HG03457 (cell line): ENCODE results near the gene RASGEF1C.
"Not testable (repeated sequence)": the region's sequence is repeated elsewhere in the genome, so short reads cannot be mapped to it uniquely, and the experiment has no call there.

Experiments
- ATAC-seq: cut with Tn5 transposase; IDR thresholded peaks from one replicate; pipeline ENCODE4 v1.9.1; 2021; ENCODE audit warnings: moderate number of reproducible peaks; ENCODE audit not compliant: unreplicated experiment

The RASGEF1C gene

DNA sequence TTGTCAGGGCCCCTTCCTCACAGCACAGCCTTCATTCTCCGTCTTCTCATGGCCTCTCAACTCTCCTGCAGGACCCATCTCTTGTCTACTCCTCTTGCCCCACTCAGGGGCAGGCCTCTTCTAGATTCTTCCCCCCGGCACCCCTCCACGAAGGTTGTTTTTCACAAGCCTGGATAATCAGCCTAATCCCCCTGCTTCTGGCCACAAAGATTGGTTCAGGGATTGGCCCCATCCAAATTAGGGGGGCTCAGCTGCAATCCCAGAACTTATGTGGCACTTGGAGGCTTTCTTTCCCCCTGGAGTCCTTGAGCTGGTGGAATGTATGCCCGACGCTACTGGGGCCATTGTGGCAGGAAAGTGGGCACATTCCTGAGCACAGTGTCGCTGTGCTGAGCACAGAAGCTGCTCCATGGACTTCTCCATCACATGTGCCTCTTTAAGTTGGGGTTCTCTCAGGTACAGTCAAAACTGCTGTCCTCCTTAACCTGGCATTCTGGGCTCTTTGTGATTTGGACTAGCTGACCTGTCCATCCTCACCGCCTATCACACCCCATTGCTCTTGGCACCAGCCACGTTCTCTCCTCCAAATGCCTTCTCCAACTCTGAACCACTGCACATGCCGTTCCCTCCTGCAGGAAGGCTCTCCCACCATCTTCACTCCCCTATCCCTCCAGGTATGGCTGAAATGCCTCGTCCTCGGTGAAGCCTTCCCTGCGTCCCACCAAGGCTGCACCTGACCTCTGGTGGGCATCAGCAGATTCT, 70.6 kb downstream of the RASGEF1C start:
- ATAC-seq: no peak

DNA sequence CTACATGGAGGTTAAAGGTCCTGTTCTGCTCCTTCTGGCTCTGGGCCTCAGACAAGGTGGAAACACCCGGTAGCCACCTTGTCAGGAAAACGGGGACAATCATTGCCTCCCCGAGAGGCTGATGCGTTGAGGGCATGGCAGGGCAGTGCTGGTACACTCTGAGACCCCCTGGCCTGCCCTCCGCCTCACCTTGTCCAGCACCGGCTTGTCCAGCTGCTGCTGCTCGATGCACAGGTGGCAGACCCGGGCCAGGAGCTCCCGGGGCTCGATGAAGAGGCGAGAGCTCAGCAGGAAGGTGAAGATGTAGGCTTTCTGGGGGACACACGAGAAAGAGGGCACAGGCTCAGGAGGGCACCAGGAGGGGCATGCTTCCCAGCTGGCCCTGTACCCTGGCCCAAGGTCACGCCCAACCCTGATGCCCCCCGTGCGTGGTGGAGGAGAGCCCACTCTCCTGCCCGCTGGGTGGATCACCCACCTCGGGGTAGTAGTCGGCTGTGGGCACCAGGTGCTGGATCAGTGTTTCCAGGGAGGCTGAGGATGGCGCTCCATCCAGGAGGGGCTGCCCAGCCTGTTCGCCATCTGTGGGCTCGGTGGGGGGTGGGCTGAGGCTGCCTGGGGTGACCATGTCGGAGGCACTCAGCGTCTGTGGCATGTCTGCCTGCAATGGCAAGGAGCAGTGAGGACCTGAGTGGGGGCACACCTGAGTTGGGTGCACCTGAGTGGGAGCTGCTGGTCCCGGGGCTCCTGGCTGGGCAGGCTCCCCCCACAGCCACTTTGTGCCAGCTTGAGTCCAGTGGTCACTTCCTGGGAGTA, 71.4 kb downstream of the RASGEF1C start:
- ATAC-seq: no peak

DNA sequence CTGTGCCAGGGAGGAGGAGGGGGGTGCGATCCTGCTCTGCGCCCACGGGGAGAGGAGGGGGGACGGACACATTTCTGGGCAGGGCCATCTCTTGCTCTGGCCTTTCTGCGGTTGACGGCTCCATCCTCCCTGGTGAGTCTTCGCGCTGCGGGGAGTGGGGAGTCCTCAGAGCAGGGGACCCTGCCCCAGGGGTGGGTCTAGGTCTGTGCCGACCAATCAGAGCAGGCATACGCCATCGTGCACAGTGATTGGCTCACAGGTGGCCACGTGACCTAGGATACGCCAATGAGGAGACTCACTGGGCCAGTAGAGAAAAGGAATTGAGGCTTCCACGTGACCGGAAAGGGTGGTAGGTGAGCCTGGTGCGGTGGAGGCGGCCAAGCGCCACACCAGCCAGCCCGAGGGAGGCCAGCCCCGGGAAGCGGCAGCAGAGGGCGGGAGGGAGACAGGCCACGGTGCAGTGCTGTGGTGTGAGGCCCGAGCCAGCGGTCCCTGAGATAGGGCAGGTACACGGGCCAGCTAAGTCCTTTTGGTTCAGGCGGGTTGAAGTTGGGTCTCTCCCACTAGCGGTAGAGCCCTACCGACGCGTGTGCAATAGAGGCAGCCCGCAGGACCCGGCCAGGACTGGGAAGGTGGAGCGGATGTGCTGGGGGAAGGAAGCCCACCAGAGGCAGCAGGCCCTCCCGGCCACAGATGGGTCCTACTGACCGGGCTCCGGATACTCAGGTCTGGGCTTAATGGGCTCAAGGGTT, 72.2 kb downstream of the RASGEF1C start:
- no peak for ATAC-seq

DNA sequence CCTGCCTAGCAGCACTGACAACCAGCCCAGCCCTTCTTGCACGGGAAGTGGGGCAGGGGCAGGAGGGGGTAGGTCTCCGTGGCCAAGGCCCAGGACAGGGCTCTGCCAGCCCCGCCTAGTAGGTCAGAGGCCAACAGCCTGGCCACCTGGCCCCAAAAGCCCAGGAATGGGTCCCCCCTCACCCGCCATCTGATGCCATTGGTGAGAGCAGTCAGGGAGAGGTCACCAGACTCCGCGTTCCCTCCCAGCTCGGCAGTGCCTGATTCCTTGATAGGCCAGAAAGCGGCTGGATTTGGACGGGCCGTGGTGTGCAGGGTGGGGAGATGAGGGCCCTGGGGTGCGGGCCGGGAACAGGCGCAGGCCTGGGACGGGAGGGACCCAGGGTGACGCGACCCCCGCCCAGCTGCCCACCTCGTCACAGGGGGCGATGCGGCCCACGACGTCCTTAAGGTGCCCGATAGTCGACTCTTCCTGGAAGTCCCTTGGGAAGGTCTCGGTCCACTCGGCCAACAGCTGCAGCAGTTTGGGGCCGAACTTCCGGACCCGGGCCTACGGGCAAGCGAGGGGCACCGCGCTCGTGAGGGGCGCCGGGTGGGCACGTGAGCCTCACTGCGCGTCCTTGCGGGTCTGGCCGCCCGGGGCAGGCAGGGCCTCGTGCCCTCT, 72.9 kb downstream of the RASGEF1C start:
- no peak for ATAC-seq

DNA sequence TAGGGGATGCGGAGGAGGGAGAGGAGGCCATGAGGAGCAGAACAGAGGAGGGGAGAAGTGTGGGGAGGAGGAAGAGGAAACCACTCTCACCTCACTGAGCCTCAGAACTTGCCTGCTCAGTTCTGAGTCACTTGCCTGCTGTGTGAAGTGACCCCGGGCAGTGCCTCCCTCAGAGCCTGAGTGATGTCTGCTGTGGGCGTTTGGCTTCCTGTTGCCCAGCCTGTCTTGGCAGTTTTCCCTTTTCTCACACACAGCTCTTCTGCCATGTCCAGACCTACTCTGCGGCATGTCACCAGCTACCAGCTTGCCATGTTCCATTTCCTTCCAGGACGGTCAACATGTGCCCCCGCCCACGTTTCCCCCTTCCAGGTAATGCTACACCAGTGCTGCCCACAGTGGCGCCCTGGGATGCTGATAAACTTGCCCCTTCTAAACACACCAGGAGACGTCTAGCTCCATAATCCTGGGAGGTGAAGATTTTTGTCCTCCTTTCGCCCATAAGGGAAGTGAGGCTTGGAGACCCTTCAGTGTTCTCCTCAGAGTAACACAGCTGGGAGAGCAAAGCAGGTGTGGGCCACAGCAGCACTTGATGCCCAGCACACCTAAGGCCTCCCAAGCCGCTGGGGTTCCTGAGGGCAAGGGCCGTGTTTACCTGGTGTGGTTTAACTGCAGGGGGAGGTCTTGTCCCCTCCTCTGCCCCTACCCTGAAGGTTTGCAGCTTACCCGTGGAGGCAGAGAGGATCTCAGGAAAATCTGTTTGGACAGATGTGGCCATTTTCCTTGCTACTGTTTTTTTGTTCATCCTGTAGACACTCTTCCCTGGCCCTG, 73.7 kb downstream of the RASGEF1C start:
- ATAC-seq: no peak

DNA sequence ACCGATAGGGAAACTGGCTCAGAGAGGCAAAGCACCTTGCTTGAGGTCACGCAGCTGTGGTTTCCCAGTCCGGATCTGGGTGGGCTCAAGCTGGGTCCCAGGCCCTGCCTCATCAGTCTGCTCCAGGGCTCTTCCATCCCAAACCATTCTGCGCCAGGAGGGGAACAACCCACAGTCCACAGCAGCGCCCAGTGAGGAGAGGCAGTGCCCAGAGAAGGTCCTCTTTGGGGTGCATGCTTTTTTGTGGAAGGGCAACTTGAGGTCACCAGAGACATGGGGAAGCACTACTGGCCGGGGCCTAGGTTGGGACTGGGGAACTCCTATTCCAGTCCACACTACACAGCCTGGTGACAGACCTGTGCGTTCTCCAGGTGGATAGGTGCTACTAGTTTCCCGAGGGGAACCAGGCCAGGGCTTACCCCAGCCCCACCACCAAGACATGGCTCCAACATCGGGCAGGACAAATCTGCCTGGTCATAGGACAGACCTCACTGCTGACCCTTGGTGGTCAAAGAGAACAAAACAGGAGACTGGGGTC, 75.0 kb downstream of the RASGEF1C start:
- no peak for ATAC-seq

DNA sequence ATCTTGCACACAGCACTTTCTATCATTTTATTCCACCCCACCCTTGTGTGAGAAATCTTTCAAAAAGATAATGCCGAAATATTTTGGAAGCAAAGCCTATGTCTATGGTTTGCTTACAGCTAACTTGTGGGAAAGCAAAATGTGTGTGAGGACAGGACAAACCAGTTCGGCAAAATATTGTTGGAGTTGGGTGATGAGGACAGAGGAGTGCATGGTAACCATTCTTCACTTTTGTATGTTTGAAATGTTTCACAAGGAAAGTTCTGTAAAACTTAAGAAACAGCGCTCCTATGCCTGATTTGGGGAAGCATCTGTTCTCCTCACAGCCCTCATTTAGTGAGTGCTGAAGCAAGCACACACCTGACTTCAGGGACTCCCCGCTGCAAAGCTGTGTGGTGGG, 75.5 kb downstream of the RASGEF1C start:
- ATAC-seq: no peak

DNA sequence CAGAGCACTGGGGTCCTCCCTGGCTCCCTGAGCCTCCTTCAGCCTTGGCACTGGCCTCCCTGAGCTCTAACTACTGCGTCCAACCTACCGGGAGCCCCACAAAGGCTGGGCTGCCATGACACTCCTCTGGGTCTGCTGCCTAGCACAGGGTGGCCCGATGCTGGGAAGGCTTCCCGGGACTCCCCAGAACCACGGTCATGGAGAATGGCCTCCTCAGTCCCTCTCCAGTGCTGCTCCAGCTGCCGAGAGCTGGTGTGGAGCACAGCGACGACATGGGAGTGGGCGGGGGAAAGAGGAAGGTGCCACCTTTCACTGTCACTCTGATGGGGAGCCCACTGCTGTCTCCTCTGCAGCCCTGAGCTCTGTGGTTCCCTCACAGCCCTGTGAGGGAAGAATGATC, 76.0 kb downstream of the RASGEF1C start:
- ATAC-seq: no peak

DNA sequence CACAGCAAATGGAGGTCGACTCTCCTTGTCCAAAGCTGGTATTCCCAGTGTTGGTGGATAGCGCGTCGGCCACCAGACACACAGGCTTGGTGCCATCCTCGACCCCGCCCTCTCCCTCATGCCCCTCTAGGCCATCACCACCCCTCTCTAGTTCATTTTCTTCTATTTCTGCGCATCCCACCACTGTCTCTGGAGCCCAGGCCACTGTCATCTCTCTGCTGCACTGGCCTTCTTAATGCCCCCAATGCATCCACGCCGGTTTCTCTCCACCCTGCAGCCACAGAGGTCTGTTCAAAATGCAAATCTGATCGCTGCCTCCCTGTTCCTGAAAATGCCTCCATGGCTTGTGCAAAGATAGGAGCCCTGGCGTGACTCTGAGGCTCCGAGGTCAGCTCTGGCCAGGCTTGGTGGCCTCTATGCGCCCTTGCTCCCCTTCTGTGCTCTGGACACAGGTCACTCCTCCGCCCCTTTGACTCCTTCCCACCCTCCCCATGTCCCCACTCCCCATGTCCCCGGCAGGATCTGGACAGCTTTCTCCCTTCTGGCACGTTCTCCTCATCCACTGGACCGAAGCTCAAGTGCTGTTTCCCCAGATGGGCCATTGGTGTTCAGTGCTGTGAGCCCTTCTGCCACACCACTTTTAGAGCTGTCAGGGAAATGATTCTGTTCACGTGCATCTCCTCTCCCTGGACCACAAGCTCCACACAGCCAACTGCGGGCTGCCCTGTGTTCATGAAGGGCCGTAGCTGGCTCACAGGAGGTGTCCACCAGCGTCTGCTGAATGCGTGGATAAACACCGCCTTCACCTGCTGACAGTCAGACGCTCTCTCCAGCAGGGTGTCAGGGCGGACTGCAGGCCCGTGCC, 77.9 kb downstream of the RASGEF1C start:
- no peak for ATAC-seq

DNA sequence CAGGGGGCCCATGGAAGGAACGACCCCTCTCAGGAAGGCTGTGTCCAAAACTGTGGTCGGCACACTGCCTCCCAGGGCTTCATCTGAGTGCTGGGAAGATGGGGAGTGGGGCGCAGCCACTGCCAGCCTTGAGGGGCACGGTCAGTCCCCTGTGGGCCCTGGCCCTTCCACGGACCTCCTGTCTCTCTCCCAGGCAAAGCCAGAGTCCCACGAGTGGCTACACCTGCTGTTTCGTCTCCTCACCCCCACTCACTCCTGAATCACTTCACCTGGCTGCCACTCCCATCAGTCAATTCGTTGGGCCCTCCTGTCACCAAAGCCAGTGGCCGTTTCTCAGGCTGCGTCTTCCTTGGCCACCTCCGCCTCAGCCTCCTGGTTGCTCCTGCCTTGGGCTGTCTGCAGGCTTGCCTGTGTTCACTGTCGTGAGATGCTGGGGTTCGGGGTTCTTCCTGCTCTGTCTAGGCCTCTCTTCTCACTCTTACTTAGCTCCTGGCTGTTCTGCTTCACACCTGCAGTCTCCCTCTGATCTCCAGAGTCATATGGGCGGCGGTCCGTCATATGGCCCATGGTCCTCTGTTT, 78.6 kb downstream of the RASGEF1C start:
- ATAC-seq: no peak

DNA sequence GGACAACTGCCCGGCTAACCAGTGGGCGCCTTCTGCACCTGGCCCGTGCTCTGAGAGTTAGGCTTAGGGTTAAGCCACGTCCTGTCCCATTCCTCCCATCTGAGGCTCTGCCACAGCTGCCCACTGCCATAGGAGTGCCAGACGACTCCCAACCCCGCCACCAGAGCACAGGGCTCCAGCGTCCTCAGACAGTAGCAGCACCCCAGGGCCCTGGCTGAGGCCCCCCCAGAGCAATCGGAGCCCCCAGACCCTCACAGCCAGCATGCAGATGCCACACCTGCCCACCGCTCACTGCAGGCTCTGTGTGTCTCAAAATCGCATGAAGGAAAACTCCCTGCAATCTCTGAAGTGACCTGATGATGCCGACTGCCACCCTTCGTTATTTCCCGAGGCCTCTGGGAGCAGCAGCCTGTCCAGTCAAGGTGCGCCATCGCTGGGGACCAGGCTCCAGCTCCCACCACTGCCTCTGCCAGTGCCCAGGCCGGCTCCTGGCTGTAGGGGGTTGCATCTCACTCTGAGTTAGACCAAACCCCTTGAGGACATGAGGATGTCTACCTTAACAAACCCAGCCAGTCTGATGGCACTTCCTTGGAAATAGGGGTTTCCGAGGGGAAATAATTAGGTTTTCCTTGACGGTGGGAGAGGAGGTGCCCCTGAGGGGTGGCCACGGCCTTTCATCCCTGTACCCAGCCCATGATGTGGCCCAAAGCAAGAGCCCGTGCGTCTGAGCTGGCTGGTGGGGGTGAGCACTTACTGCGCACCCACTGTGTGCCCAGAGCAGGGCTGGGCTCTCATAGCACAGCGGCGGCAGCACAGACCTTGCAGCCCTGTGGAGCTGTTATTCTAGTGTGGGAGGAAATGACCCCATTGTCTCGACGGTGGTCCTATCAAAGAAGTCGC, 79.5 kb downstream of the RASGEF1C start:
- no peak for ATAC-seq

DNA sequence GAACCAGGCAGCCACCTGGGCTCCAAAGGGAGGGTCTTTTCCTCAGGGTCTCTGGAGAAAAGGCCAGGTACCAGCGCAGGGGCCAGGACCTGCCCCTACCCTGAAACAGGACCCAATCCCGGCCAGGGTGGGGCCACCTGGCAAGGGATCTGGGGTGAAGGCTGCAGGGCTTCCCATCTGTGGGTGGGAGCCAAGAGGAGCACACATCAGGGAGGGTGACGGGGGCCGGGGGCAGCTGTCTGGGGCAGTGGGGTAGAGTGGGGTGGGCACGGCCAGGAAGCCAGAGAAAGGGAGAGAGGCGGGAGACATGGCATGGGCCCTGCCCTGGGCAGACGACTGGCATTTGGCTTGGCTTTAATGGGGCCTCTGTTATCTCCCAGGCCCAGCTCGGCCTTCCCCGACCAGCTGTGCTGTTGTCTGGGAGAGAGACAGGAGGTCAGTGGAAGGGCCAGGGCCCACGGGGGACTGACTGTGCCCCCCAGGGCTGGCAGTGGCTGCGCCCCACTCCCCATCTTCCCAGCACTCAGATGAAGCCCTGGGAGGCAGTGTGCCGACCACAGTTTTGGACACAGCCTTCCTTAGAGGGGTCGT, 80.2 kb downstream of the RASGEF1C start:
- no peak for ATAC-seq

DNA sequence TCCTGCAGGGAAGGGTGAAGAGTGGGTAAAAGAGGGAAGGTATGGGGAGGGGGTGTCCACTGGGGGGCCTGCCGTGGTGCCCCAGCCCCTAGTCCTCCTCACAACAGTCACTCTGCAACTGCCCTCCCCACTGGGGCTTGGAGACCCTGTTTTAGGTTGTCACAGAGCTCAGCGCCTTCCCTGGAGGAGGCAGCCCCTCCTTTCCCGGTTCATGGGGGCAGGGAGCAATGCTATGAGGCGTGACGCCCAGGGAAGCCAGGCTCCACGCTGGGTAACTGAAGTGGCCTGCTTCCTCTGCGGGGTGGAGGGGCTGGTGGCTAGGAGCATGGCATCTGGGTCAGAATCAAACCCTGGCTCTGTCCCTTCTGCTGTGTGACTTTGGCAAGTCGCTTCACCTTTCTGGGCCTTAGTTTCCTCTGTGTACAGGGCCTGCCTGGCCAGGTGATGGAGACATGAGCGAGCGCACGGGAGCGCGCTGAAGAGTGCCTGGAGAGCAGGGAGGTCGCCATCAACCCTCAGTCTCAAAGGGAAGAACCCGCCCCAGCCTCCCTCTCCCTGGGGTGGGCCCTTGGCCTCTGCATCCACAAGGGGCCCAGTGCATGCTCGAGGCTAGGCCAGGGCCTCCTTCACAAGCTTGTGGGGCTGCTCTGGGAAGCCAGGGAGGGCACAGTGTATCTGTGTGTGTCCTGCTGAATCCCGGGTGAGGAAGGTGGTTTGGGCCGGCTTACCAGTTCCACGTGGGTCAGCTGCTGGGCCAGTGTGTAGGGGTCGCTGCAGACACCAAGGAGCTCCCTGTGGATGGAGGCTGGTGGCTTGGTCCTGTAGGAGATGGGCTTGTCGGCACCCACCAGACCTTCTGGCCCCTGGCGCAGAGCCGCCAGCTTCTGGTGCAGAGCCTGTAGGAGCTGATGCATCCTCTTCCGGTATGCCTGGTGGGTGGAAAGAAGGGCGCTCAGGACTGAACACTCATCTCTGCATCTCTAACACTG, 81.0 kb downstream of the RASGEF1C start:
- no peak for ATAC-seq

DNA sequence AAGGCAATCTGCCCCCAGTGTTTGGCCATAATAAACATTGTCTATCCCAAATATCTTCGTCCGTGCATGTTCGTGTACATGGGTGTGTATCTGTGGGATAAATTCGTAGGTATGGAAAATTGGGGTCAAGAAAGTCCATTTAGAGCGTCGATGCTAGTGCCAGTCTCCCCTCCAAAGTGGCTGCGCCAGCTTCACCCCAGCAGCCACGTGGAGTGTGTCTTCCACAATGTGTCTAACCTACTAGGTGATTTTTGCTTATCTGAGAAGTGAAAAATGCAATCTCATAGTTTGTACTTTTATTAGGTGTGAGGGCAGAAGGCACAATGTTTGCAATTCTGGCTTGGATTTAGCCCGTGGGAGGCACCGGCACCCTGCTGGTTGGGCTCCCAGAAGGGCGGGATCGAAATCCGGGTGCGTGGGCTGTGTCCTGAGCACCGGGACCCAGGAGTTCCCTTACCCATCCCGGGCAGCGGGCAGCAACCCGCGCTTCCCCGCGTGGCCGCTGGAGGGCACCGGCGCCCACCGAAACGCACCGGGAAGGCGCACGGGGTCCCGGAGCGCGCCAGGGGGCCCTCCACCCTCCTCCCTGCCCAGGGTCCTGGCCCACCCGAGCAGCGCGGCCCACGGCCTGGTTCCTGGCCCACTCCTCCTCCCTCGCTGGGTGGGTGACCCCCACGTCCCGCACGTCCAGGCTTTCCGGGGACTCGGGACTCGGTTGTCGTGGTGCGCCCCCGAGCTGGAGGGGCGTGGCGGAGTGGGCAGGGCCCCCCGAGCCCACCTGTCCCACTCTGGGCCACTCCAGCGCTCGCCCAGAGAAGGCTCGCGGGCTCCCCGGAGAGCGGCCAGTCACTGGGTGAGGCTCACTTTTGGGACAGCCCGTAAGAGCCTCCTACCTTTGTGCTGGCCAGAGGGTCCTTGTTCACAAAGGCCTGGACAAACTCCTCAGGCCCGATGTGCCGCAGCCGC, 82.0 kb downstream of the RASGEF1C start:
- ATAC-seq: no peak

DNA sequence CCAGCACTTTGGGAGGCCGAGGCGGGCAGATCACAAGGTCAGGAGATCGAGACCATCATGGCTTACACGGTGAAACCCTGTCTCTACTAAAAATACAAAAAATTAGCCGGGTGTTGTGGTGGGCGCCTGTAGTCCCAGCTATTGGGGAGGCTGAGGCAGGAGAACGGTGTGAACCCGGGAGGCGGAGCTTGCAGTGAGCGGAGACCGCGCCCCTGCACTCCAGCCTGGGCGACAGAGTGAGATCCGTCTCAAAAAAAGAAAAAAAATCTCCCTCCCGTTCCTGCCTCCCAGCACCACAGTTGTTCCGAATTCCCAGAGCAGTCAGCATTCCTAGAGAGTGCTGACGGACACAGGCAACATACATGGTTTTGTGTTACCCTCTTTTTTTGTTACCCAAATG, 82.9 kb downstream of the RASGEF1C start:
- not testable (repeated sequence) for ATAC-seq
